Right atrium auricular region (tissue), 2 donors: Measurements from ENCODE around the gene MATN3. TPM values are rescaled to one million over a fixed set of nuclear protein-coding genes. Genes with fewer than 3 reads are reported as not detected.
"Not testable (repeated sequence)": the region's sequence is repeated elsewhere in the genome, so short reads cannot be mapped to it uniquely, and the experiment has no call there.

ENCODE experiments used
- DNase-seq: peaks from one replicate; pipeline ENCODE4 v3.0.0-alpha.2; 2019; ENCODE audit warnings: low spot score
- H3K27ac ChIP-seq, 2 donors: fragments of 200-600 bp; sonication (generic); 1 replicate in 1 of 2; 2 replicates in 1 of 2; pipeline ENCODE4 v1.5.1; 2016 to 2019
- H3K27me3 ChIP-seq, 2 donors: fragments of 200-600 bp; sonication (generic); one replicate each; pipeline versions ENCODE4 v1.5.1 to v1.6.0; 2017 to 2019
- H3K36me3 ChIP-seq: fragments of 200-600 bp; sonication (generic); one replicate; pipeline ENCODE4 v1.5.1; 2016
- H3K4me1 ChIP-seq, 2 donors: fragments of 200-600 bp; sonication (generic); one replicate each; pipeline versions ENCODE4 v1.5.1 to v1.6.0; 2017 to 2019
- H3K4me3 ChIP-seq, 2 donors: fragments of 200-600 bp; sonication (generic); 1 replicate in 1 of 2; 2 replicates in 1 of 2; pipeline ENCODE4 v1.5.1; 2017 to 2019; ENCODE audit warnings: mild to moderate bottlenecking in 1 of 2, moderate library complexity in 1 of 2
- H3K9me3 ChIP-seq, 2 donors: fragments of 200-600 bp; sonication (generic); one replicate each; pipeline ENCODE4 v1.5.1; 2019
- total RNA-seq, 2 donors: library from RNA; depleted of rRNA; stranded (reverse); fragments of >200 nt; gene quantifications; one replicate each; pipeline ENCODE4 v1.1.0, GENCODE V29; 2016
- TF ChIP-seq, protein P1 (sequence below), 2 donors: fragments of 200-600 bp; sonication (generic); IDR thresholded peaks; one replicate each; pipeline ENCODE4 v1.5.1; 2019; ENCODE audit warnings: antibody characterized with exemption in 2 of 2

MATN3 gene
- total RNA-seq, 2 donors from 2014 or later = not detected

DNA sequence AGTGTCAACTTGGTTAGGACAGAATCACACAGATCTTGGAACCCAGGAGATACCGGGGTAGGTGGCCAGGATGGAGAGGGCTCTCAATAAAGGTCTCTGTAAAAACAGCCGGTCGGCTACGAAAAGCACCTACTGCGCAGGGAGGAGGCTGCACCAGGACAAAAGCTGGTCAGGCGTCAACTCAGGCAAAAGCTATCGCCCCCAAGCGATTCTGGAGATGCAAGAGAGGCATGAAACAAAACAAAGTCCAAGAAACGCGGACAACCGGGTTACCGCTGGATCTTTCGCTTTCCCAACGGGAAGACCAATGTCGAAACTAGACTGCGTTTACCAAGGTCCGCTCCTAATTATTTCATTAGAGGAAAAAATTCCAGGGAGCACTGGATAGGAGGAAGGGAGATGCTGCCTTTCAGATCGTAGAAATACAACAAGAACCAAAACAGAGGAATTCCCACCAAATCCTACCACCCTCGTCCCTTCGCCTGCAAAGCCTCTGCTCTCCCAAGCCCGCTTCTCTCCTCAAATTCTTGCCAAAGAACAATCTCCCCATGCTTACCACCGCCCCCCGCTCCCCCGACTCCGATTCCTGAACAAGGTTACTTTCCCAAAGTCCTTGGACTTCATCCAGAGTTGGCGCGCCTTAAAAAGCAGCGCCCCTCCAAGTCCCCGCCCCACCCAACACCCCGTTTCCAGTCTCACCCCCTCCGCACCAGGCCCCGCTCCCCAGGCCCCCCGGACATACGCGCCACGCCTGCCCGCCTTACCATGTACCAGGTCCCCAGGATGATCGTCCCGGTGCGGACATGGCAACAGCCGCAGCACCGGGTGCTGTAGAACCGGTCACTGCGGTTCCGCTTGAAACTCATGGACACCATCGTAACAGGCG lies 38.4 kb upstream of the MATN3 start:
- peak; percentile 70 for DNase-seq
- H3K4me3 ChIP-seq = peak overlapping the region; percentile 84 to 90
- no peaks in the 10 kb centered on the region for H3K36me3 ChIP-seq
- H3K27me3 ChIP-seq = no peaks in the 10 kb centered on the region
- H3K4me1 ChIP-seq = peaks cover 0 to 42% of the 10 kb centered on the region in 2 donors
- TF ChIP-seq, protein P1, sequence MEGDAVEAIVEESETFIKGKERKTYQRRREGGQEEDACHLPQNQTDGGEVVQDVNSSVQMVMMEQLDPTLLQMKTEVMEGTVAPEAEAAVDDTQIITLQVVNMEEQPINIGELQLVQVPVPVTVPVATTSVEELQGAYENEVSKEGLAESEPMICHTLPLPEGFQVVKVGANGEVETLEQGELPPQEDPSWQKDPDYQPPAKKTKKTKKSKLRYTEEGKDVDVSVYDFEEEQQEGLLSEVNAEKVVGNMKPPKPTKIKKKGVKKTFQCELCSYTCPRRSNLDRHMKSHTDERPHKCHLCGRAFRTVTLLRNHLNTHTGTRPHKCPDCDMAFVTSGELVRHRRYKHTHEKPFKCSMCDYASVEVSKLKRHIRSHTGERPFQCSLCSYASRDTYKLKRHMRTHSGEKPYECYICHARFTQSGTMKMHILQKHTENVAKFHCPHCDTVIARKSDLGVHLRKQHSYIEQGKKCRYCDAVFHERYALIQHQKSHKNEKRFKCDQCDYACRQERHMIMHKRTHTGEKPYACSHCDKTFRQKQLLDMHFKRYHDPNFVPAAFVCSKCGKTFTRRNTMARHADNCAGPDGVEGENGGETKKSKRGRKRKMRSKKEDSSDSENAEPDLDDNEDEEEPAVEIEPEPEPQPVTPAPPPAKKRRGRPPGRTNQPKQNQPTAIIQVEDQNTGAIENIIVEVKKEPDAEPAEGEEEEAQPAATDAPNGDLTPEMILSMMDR (IDR thresholded peaks at IDR 0.05) = peak in 1 of 2 donors; percentile 38
- H3K9me3 ChIP-seq = no peaks in the 10 kb centered on the region
- peak overlapping the region; percentile 97 to 99 for H3K27ac ChIP-seq

- Histone ChIP-seq H3K4me1 (peaks cover 0 to 49% of the 10 kb centered on the region in 2 donors), H3K27me3 (no peaks in the 10 kb centered on the region), H3K27ac (peak overlapping the region; percentile 97 to 99), H3K4me3 (peak overlapping the region; percentile 84 to 90), H3K36me3 (no peaks in the 10 kb centered on the region), H3K9me3 (no peaks in the 10 kb centered on the region)
- DNase-seq = no peak
- TF ChIP-seq, protein P1 (IDR thresholded peaks at IDR 0.05) = no peak
Observed at GRCh38 chr2:20050104-20050645, 37.7 kb upstream of the MATN3 start.

DNA sequence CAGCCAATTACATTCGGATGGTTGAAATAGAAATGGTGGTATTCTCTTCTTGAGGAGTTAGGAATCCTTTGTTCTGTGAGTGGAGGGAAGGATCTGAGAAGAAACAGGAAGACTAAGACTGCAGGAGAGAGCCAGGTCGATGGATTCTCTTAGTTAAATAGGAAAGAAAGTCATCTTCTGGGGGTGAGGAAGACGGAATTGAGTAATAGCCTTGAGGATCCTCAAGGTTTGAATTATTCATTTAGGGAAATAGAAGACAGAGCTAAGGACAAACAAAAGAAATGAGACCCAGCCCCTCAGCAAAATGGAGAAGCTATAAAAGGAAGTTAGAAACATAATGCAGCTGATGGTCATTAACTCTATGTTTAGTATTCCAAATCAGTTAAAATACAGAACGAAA lies 37.2 kb upstream of the MATN3 start:
- TF ChIP-seq, protein P1 (IDR thresholded peaks at IDR 0.05) = no peak
- Histone ChIP-seq H3K9me3 (no peaks in the 10 kb centered on the region), H3K4me1 (peaks cover 0 to 51% of the 10 kb centered on the region in 2 donors), H3K27me3 (no peaks in the 10 kb centered on the region), H3K27ac (peak overlapping the region; percentile 97 to 99), H3K4me3 (peak overlapping the region; percentile 84 to 90), H3K36me3 (no peaks in the 10 kb centered on the region)
- no peak for DNase-seq

DNA sequence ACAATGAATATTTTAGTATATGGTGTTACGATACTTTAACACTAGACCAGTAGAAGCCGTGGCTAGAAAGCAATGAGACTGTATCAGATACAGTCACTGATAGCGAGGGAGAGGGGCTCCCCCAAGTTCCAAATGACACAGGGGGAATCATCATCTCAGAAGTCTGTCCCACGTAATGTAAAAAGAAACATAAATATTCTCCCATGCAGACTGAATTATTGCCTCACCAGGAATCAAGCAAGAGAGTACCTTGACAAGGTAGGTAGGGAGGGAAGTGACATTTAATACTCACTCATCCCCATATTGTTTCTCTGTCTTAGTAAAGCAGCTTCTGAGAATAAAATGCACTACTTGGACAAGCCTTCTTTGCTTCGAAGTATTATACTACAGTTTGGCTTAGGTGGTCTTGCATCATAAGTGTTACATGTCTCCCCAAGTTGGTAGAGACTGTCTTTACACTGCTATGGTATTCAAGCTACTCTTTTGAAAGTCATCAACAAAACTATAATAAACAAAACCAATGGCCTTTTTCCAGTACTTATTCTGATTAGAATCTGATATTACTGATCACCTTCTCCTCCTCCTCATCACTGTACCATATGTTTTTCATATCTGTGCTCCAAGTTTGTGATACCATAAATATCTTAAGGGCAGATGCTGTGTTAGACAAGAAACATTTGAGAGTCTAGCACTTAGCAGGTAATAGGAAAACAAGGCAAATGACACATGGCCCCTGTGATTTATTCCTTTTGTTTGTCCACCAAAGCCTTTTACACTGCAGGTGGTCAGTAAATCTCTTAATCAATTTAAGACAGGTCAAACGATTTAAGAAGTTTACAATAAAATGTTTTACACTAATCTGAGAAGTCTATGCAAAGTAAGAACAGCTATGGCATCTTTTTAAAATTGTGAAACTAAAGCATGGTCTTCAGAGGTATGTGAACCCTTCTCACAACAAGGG lies 36.3 kb upstream of the MATN3 start:
- Histone ChIP-seq H3K27me3 (no peaks in the 10 kb centered on the region), H3K9me3 (no peaks in the 10 kb centered on the region), H3K4me1 (peaks cover 0 to 56% of the 10 kb centered on the region in 2 donors), H3K36me3 (no peaks in the 10 kb centered on the region), H3K4me3 (peak overlapping the region in 1 of 2 donors; percentile 90), H3K27ac (peak overlapping the region; percentile 97 to 99)
- no peak for DNase-seq
- TF ChIP-seq, protein P1 (IDR thresholded peaks at IDR 0.05) = no peak

DNA sequence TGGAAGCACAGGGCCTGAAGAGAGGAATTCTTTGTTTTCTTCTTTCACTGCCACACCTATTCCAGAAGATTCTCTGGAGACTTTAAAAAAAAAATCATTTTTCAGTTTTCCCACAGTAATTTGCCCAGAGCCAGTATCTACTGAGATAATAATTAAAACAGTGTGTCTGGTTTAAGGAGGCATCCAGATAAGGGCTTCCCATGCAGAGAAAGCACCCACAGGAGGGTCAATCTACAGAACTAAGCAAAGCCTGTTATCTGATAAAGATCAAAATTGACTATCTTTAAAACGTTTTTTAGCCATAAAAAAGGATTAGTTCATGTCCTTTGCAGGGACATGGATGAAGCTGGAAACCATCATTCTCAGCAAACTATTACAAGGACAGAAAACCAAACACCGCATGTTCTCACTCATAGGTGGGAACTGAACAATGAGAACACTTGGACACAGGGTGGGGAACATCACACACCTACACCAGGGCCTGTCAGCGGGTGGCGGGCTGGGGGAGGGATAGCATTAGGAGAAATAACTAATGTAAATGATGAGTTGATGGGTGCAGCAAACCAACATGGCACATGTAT lies 33.3 kb upstream of the MATN3 start:
- H3K27ac ChIP-seq, H3K9me3 ChIP-seq, H3K27me3 ChIP-seq, H3K4me3 ChIP-seq, H3K36me3 ChIP-seq, DNase-seq: not testable (repeated sequence)
- H3K4me1 ChIP-seq = peaks cover 0 to 65% of the 10 kb centered on the region in 2 donors
